ENCODE results near the gene DUSP22.

Gene DUSP22

GRCh38 chr6:286681-287488 is 5.4 kb upstream of the DUSP22 start:
- TF ChIP-seq, protein P1, sequence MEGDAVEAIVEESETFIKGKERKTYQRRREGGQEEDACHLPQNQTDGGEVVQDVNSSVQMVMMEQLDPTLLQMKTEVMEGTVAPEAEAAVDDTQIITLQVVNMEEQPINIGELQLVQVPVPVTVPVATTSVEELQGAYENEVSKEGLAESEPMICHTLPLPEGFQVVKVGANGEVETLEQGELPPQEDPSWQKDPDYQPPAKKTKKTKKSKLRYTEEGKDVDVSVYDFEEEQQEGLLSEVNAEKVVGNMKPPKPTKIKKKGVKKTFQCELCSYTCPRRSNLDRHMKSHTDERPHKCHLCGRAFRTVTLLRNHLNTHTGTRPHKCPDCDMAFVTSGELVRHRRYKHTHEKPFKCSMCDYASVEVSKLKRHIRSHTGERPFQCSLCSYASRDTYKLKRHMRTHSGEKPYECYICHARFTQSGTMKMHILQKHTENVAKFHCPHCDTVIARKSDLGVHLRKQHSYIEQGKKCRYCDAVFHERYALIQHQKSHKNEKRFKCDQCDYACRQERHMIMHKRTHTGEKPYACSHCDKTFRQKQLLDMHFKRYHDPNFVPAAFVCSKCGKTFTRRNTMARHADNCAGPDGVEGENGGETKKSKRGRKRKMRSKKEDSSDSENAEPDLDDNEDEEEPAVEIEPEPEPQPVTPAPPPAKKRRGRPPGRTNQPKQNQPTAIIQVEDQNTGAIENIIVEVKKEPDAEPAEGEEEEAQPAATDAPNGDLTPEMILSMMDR (conservative IDR thresholded peaks at IDR 0.05; ENCODE audit: low read length), result no peak
- no peak overlapping the region for H3K4me3 ChIP-seq (ENCODE audit: low read length)

DNA sequence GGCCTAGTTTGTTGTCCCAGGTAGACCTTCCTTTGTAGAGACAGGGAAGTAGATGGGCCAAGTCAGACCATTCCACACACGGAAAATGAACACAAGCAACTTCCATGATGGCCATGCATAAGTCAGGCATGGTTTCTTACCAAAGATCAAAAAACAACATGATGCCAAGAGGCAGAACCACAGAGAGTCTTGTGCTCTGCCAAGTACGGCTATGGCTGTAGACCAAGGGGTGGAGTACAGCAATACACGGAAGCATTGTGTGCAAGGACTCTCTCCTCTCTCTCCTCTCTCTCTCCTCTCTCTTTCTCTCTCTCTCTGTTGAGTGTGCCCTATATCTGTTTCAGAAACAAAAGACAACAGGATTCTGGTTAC is 4.8 kb upstream of the DUSP22 start:
- DNase-seq (ENCODE audit: low read depth), result peak; percentile 45
- TF ChIP-seq, protein P1 (conservative IDR thresholded peaks at IDR 0.05; ENCODE audit: low read length), result no peak
- no peak overlapping the region for H3K4me3 ChIP-seq (ENCODE audit: low read length)

More at GRCh38 chr6:286681-287488, 5.4 kb upstream of the DUSP22 start:
- no peak for DNase-seq (ENCODE audit: low read depth)

DNA sequence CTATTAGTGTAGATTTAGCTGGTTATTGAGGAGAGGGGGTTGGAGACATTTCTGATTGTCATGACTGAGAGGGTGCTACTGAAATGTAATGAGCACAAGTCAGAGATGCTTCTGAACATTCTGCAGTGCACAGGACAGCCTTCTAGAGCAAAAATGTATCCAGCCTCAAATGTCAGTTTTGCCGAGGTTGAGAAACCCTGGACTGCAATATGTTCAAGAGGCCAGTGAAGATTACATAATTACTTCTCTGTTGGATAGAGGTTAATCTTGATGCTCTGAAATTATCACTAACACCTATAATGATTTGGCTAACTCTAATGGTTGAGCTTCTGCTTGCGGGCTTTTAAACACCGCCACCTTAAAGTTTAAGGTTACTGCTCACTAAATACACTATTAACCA is 3.4 kb upstream of the DUSP22 start:
- no peak for DNase-seq (ENCODE audit: low read depth)
- no peak overlapping the region for H3K4me3 ChIP-seq (ENCODE audit: low read length)
- TF ChIP-seq, protein P1 (conservative IDR thresholded peaks at IDR 0.05; ENCODE audit: low read length), result no peak

DNA sequence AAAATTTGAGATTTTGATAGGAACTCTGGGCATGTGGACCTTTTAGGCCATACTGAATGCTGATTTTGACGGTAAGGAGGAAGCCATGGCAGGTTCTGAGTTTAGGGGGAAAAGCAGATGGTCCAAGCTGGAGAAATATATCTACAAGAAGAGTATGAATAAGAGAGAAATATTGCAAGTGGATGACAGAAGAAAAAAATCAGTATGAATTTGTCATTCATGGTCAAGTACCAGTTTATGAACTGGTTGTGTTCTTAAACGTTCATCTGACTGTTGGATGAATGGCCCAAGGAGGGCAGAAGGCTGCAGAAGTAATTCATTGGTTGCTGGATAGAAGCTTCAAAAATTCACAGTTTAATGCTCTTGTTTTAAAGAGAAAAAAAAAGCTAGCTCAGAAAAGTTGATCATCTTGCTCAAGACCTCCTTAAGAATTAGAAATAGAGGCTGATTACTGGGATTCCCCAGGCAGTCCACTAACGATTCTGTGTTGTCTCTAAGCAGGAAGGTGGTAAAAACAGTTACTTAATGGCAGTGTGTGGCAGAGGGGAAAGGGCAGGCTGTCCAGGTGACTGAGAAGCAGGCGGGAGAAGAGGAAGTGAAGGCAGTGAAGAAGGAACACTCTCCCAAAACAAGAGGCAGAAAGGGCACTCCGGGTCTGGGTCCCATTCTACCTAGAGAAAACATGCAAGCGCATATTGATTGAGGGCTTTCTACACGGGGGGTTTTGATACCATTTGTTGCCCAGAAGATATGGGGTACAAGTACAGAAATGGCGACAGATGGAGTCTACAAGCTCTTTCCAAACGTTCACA is 2.0 kb upstream of the DUSP22 start:
- H3K4me3 ChIP-seq (ENCODE audit: low read length), result no peak overlapping the region
- TF ChIP-seq, protein P1 (conservative IDR thresholded peaks at IDR 0.05; ENCODE audit: low read length), result no peak

GRCh38 chr6:291204-291696 is 1.0 kb upstream of the DUSP22 start:
- no peak for DNase-seq (ENCODE audit: low read depth)
- H3K4me3 ChIP-seq (ENCODE audit: low read length), result peak overlapping the region; percentile 84
- TF ChIP-seq, protein P1 (conservative IDR thresholded peaks at IDR 0.05; ENCODE audit: low read length), result no peak

More for the DNA sequence above, 2.0 kb upstream of the DUSP22 start:
- DNase-seq (ENCODE audit: low read depth), result no peak

DNA sequence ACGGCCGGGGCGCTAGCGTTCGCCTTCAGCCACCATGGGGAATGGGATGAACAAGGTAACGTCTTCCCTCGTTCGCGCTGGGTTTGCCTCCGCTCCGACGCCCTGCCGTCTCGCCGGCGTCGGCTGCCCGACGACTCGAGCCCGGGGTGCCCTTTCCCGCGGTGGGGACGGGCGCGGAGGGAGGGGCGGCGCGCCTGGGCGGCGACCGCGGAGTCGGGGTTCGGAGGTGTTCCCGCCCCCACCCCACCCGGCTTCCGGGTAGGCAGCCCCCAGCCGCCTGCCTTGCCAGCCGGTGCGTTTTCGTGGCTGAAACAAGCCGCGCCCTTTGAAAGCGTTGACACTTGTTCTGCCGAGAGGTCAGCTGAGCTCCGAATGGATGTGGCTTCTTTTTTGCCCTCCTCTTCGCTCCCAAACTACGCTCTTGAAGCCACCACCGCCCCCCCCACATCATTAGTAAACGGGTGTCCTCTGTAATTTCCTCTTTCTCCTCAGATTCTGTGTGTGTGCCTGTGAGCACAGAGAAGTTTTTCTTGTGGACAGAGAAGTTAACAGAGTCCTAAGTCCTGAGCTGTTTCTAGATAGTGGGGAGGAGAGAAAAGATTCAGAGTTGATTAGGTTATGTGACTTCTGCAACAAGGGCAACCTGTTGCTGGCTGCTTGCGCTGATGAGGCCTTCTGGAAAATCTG is 362 bp downstream of the DUSP22 start:
- DNase-seq (ENCODE audit: low read depth), result peak; percentile 37
- TF ChIP-seq, protein P1 (conservative IDR thresholded peaks at IDR 0.05; ENCODE audit: low read length), result no peak
- H3K4me3 ChIP-seq (ENCODE audit: low read length), result peak overlapping the region; percentile 72
